K562 (cell line): ENCODE results near the gene MLX. TPM values are rescaled to one million over a fixed set of nuclear protein-coding genes. Genes with fewer than 3 reads are reported as not detected.

ENCODE experiments used
- ARID2 ChIP-seq: fragments of 450-650 bp; IDR thresholded peaks from 2 replicates; pipeline ENCODE4 v1.6.1; 2017; ENCODE audit warnings: antibody characterized with exemption, mild to moderate bottlenecking
- E2F8 ChIP-seq: fragments of 450-650 bp; IDR thresholded peaks from 2 replicates; pipeline ENCODE4 v1.7.1; 2018; ENCODE audit warnings: mild to moderate bottlenecking, low read depth; ENCODE audit not compliant: partially characterized antibody
- ELK3 ChIP-seq: fragments of 450-650 bp; formaldehyde crosslinking; IDR thresholded peaks from 2 replicates; pipeline ENCODE4 v1.4.0; 2020; ENCODE audit warnings: mild to moderate bottlenecking
- ETV1 ChIP-seq: fragments of 450-650 bp; conservative IDR thresholded peaks from 2 replicates; pipeline ENCODE4 v1.6.1; 2016; ENCODE audit warnings: missing genetic modification characterization, control low read depth, low read depth, missing compliant biosample characterization
- JUND ChIP-seq, 2 experiments: IDR thresholded peaks; 2 replicates in 1 of 2; 3 replicates in 1 of 2; pipeline ENCODE4 v1.6.1; 2011; ENCODE audit warnings: borderline replicate concordance in 2 of 2, low read depth in 2 of 2, low read length in 2 of 2, improper control_type of control experiment in 1 of 2, missing biosample characterization in 1 of 2, missing genetic modification characterization in 1 of 2, missing genetic modification reagents in 1 of 2
- MTA1 ChIP-seq: fragments of 450-650 bp; IDR thresholded peaks from 2 replicates; pipeline ENCODE4 v1.6.1; 2017; ENCODE audit warnings: borderline replicate concordance
- SMC3 ChIP-seq: conservative IDR thresholded peaks from 2 replicates; pipeline ENCODE4 v1.6.1; 2011; ENCODE audit warnings: low read depth, low read length, improper control_type of control experiment; ENCODE audit not compliant: insufficient read depth
- TCF3 ChIP-seq: sonication (generic); formaldehyde crosslinking; IDR thresholded peaks from 2 replicates; pipeline ENCODE4 v1.4.0; 2020; ENCODE audit warnings: mild to moderate bottlenecking, missing genetic modification reagents
- TRIM25 ChIP-seq: fragments of 450-650 bp; IDR thresholded peaks from 2 replicates; pipeline ENCODE4 v1.7.0; 2016; ENCODE audit warnings: borderline replicate concordance
- ZNF318 ChIP-seq, 2 experiments: fragments of 450-650 bp; IDR thresholded peaks; 2 replicates each; pipeline ENCODE4 v1.6.1; 2016; ENCODE audit warnings: mild to moderate bottlenecking in 2 of 2, borderline replicate concordance in 1 of 2, low read depth in 1 of 2, moderate library complexity in 1 of 2
- polyA plus RNA-seq, 8 experiments: library from polyadenylated mRNA; depleted of rRNA in 4 of 8; stranded (reverse) in 5 of 8; unstranded in 3 of 8; fragments of >200 nt; fragmentation: Nextera tagmentation in 2 of 8; fragmentation: Illumina TruSeq in 1 of 8; extraction: Ambion mirVana in 2 of 8; extraction: Trizol in 1 of 8; gene quantifications; 2 replicates each; pipeline versions ENCODE4 v1.2.1 to v1.2.3, GENCODE V29; 2011 to 2014; ENCODE audit warnings: inconsistent platforms in 1 of 8, missing spikeins in 1 of 8
- total RNA-seq, 7 experiments: library from RNA; depleted of rRNA in 6 of 7; stranded (reverse); fragments of >200 nt in 6 of 7; fragmentation: Illumina TruSeq in 2 of 7; extraction: Trizol in 2 of 7; gene quantifications; 2 replicates each; pipeline versions ENCODE4 v1.2.1 to v1.2.3, GENCODE V29; 2011 to 2021; ENCODE audit warnings: low replicate concordance in 1 of 7

MLX gene
- total and polyA plus RNA-seq, 9 of the 15 experiments (the other 6 are each of a cell fraction or from before 2014, with no cell fraction given) = 42.9 to 100 (median 58.9) TPM

- TF ChIP-seq ZNF318 (IDR thresholded peaks at IDR 0.05; ENCODE audit: borderline replicate concordance in 1 of 2, low read depth in 1 of 2) = 0 out of 4 replicates have a peak, but pooled peaks of 1 of the 2 experiments have one; percentile 13
- peak; percentile 89 for TF ChIP-seq SMC3
- peak; percentile 54 for TF ChIP-seq TCF3 (CRISPR knock-in tag)
- no peak for TF ChIP-seq ELK3
- TF ChIP-seq E2F8 = peak; percentile 12
- peak; percentile 55 for TF ChIP-seq TRIM25
- TF ChIP-seq JUND (IDR thresholded peaks at IDR 0.05; ENCODE audit: borderline replicate concordance, low read depth, low read length) = peak; percentile 43; the same call in 1 of the 2 replicates
- TF ChIP-seq JUND (tag; IDR thresholded peaks at IDR 0.05; ENCODE audit: borderline replicate concordance, low read depth, low read length) = no peak; the same call in 2 of the 3 replicates
- TF ChIP-seq ETV1 = no peak
- TF ChIP-seq ARID2 = 0 out of 2 replicates have a peak, but pooled peaks have one; percentile 35
- TF ChIP-seq MTA1 = peak; percentile 44
Measured at GRCh38 chr17:42578282-42578869, 11.5 kb downstream of the MLX start (continued).
